Heart left ventricle (tissue), 13 donors: ENCODE measurements around the gene WNT10A.

Source experiments
- CTCF ChIP-seq, 12 donors: fragments of 200-600 bp; sonication (generic) in 4 of 12; IDR thresholded peaks; one replicate each; pipeline versions ENCODE4 v1.5.0 to v1.8.0; 2018 to 2022; ENCODE audit warnings: antibody characterized with exemption in 12 of 12, mild to moderate bottlenecking in 5 of 12
- POLR2A ChIP-seq, 2 donors: fragments of 450-650 bp; IDR thresholded peaks; one replicate each; pipeline ENCODE4 v1.6.1; 2017; ENCODE audit warnings: antibody characterized with exemption in 2 of 2, mild to moderate bottlenecking in 2 of 2, moderate library complexity in 2 of 2
- donor health status: ischemic (EF 13 %, LVEDD 7.1; RV severe dilation, severe dysfunction).
- donor health status: DM: no; HTN: yes; CAD: no.
- donor health status: DM: no; HTN: no; CAD: no.
- donor health status: ischemic (EF 25% LVEDD 6.9; RV normal size, moderate dysfunction).
- donor health status: ischemic (EF 25% LVEDD 5.7; RV mildly dilated, moderate dysfunction).
- donor health status: ischemic (EF 35%, LVEDD 5.7; RV mildly dilated, moderate dysfunction).
- donor health status: nonischemic (EF 11% LVEDD 7.7; RV severe dilation, severe dysfunction).
- donor health status: DM: yes; HTN: yes; CAD: no.
- donor health status: PGD.
- donor health status: ischemic (EF 29% LVEDD 5.4; RV normal size, mild dysfunction).
- donor health status: nonischemic (EF 23%, LVEDD 6.1; RV moderate dilation, normal function).

- no peak for TF ChIP-seq POLR2A (IDR thresholded peaks at IDR 0.05)
- TF ChIP-seq CTCF (IDR thresholded peaks at IDR 0.05): no peak
These were observed 14.7 kb upstream of the WNT10A start for GRCh38 chr2:218865999-218866398.
